ENCODE results near the gene IL18.

GRCh38 chr11:112114460-112114859, 49.4 kb downstream of the IL18 start:
- no peak for TF ChIP-seq CTCF (conservative IDR thresholded peaks at IDR 0.05 in 1 of 2, IDR thresholded peaks at IDR 0.05 in 1 of 2; ENCODE audit: extremely low read depth in 1 of 2, insufficient read depth in 1 of 2, low read depth in 1 of 2, low read length in 2 of 2)
- TF ChIP-seq EZH2 (IDR thresholded peaks at IDR 0.05; ENCODE audit: borderline replicate concordance, low read length) = no peak

Measured in mammary epithelial cell (primary cell).